Left lobe of liver (tissue), 2 donors: ENCODE results near the gene SMIM38. TPM values are rescaled to one million over a fixed set of nuclear protein-coding genes. Genes with fewer than 3 reads are reported as not detected.

Experiments used
- ATAC-seq: fragments of 200-7000 bp; cut with Tn5 transposase; one replicate; pipeline ENCODE4 v1.9.1; 2020; ENCODE audit warnings: mild to moderate bottlenecking, moderate library complexity
- DNase-seq: peaks from one replicate; pipeline ENCODE4 v3.0.0-alpha.2; 2020; ENCODE audit warnings: low spot score
- total RNA-seq: library from RNA; stranded (reverse); gene quantifications from one replicate; pipeline ENCODE4 v1.2.1, GENCODE V29; 2021
- donor health status: DM: no; HTN: no; CAD: no; lungs with moderate emphysema.
- donor health status: DM: no; HTN: yes; CAD: no.

The SMIM38 gene
- total RNA-seq, 1 donor from 2014 or later, result not detected

GRCh38 chr11:69200331-69201065 lies 44.8 kb downstream of the SMIM38 start:
- ATAC-seq (no peak), DNase-seq (no peak)

GRCh38 chr11:69201066-69201365 lies 45.3 kb downstream of the SMIM38 start:
- DNase-seq, result no peak
- ATAC-seq, result no peak

DNA sequence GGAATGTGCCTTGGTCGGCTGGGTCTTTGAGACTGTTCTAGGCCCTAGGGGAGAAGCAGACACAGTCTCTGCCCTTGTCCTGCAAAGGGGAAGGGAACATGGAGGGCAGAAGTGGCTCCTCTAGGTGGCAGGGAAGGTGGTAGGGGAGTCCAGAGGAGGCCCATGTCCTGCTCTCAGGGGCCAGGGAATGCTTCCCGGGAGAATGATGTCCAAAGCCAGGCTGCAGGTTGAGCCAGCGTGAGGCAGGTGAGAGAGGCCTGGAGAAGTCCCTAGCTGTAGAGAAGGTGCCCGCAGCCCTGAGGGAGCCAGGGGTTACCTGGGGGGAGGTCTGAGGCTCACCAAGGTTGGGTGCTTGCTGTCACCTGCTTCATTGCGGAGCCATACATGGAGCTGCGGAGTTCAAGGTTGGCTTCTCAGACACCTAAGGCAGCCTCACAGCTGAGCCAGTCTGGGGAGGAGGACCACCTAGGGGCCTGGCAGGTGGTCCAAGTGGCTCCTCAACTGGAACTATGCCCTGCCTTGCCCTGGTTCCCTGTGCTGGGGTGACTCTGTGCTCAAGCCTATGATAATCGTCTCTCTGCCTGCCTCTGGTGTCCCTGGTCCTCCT lies 46.1 kb downstream of the SMIM38 start:
- DNase-seq, result no peak
- ATAC-seq, result no peak

- ATAC-seq (no peak), DNase-seq (no peak)
Observed at GRCh38 chr11:69202511-69203221, 46.9 kb downstream of the SMIM38 start.

- ATAC-seq (no peak), DNase-seq (no peak)
Observed at GRCh38 chr11:69203381-69203780, 47.6 kb downstream of the SMIM38 start.

- DNase-seq, result no peak
- ATAC-seq, result no peak
Observed at GRCh38 chr11:69203901-69204245, 48.1 kb downstream of the SMIM38 start.

DNA sequence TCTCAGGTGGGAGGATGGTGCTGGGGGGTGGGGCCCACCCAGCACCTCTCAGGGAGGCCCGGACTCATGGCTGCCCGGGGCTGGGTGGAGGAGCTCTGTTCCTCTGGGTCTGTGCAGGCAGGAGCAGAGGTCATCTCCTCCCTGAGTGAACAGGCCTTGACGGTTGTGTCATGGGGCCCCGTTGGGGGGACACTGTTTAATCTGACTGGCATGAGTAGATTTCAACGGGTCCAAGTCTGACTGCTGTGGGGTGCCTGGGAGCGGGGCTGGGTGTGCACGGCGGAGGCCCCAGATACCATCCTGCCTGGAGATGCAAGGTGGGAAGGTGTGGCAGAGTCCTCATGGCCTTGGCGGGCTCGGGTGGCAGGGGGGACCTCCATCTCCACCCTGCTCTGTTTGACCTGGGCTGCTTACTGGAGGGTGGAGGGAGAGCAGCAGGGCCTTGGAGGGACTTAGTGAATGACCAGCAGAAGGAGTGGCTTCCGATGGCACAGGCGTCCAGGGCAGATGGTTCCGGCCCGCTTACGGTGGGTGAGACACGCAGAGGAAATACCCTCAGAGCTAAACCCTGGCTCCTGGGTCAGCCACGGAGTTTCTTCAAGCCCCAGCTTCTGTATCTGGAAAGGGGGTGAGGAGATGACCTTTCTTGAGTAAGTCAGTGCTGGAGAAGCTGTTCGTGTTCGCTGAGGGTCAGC lies 48.7 kb downstream of the SMIM38 start:
- no peak for ATAC-seq
- no peak for DNase-seq

- DNase-seq, result no peak
Observed at GRCh38 chr11:69204941-69205742, 49.4 kb downstream of the SMIM38 start.

More at GRCh38 chr11:69204941-69205742, 49.4 kb downstream of the SMIM38 start:
- ATAC-seq, result no peak

Other genes starting within 250 kb of the SMIM38 start
- gene MRGPRD, start 174.9 kb upstream of the SMIM38 start, total RNA-seq, result not detected
- 3.4 TPM for gene MRGPRF, start 142.7 kb upstream of the SMIM38 start, total RNA-seq
- 35.0 TPM for gene TPCN2, start 107.0 kb upstream of the SMIM38 start, total RNA-seq
- 0.78 TPM for gene MYEOV, start 138.2 kb downstream of the SMIM38 start, total RNA-seq